GM21423 (cell line): Measurements from ENCODE around the gene ENTPD1.
"Not testable (repeated sequence)": the region's sequence is repeated elsewhere in the genome, so short reads cannot be mapped to it uniquely, and the experiment has no call there.

Experiments
- ATAC-seq: cut with Tn5 transposase; IDR thresholded peaks from one replicate; pipeline ENCODE4 v1.9.1; 2021; ENCODE audit warnings: mild to moderate bottlenecking, moderate library complexity; ENCODE audit not compliant: unreplicated experiment

Gene ENTPD1

GRCh38 chr10:95793401-95794045, 37.6 kb downstream of the ENTPD1 start:
- ATAC-seq = peak; percentile 46

- no peak for ATAC-seq
These were observed 38.2 kb downstream of the ENTPD1 start for GRCh38 chr10:95794195-95794594.

DNA sequence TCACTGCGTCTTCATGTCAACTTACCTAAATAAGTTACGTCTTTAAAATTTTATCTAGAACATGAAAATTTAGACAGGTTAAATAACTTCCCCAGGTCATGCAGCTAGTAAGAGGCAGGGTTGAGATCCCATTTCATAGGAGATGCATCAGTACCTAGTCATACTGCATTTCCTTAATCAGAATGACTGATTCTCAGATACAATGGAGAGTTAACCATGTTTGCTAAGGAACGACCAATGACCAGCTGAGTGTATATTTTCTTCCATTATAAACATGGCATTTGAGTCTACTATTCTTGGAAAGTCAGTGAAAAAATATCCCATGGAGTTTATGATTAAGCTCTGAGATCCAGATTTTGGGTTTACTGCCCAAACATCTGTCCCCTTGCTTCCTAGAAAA, 39.6 kb downstream of the ENTPD1 start:
- ATAC-seq = no peak

DNA sequence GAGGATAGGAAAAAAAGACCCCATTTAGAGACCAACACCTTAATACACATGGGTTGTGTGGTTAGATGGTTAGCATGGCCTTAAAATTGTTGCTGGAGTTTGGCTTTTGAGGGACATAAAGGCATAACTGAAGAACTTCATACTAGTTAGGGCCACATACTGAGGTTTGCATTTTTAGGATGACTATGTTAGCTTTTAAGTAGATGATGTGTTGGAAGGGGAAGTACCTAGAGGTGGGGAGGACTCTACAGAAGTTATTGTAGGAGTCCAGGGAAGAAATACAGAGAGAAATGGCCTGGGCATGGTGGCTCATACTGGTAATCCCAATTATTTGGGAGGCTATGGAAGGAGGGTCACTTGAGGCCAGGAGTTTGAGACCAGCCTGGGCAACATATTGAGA, 40.5 kb downstream of the ENTPD1 start:
- no peak for ATAC-seq

DNA sequence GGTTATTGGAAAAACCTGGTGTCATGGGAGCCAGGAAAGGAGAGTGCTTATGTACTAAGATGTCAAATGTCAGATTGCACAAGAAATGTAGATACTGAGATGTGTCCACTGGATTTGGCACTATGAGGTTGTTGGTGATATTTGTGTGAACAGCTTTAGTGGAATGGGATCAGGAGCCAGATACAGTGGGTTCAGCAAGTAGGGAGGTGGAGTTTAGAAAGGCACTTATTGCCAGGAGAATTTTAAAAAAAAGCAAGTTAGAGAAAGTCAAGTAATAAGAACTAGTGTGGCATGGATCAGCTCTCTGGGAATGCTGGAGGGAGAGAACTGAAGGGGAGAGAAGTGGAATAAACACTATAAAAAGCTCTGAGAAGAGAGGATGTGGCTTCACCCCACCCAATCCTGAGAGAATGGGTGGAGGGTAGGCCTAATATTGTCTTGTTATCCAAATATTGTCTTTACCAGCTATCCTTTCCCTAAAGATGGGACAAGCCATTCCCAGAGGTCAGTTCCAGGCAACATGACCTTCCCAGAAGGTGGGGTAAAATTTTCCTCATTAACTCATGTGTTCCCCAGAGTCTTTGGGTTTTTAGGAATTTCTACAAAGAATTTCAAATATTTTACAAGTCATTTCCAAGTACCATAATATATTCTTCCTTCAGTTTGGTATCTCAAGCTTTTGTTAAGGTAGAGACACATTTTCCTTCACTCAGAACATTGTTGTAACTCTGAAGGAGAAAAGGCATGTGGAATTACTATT, 42.3 kb downstream of the ENTPD1 start:
- ATAC-seq = no peak

DNA sequence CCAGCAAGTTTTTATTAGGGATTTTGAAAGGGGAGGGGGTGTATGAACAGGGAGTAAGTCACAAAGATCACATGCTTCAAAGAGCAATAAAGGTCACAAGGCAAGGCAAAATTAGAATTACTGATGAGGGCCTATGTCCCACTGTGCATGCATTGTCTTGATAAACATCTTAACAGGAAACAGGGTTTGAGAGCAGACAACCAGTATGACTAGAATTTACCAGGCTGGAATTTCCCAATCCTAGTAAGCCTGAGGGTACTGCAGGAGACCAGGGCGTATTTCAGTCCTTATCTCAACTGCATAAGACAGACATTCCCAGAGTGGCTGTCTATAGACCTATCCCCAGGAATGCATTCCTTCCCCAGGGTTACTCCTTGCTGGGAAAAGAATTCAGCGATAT, 44.3 kb downstream of the ENTPD1 start:
- ATAC-seq = not testable (repeated sequence)

- ATAC-seq = not testable (repeated sequence)
These were observed 50.9 kb downstream of the ENTPD1 start for GRCh38 chr10:95806687-95807380.

- not testable (repeated sequence) for ATAC-seq
These were observed 52.8 kb downstream of the ENTPD1 start for GRCh38 chr10:95808705-95809308.

DNA sequence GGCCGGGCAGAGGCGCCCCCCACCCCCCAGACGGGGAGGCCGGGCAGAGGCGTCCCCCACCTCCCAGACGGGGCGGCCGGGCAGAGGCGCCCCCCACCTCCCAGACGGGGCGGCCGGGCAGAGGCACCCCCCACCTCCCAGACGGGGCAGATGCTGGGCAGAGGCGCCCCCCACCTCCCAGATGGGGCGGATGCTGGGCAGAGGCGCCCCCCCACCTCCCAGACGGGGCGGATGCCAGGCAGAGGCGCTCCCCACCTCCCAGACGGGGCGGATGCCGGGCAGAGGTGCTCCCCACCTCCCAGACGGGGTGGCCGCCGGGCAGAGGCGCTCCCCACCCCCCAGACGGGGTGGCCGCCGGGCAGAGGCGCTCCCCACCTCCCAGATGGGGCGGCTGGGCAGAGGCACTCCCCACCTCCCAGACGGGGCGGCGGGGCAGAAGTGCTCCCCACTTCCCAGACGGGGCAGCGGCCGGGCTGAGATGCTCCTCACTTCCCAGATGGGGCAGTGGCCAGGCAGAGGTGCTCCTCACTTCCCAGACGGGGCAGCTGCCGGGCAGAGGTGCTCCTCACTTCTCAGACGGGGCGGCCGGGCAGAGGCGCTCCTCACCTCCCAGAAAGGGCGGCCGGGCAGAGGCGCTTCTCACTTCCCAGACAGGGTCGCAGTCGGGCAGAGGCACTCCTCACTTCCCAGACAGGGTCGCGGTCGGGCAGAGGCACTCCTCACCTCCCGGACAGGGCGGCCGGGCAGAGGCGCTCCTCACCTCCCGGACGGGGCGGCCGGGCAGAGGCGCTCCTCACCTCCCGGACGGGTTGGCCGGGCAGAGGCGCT, 53.6 kb downstream of the ENTPD1 start:
- ATAC-seq = no peak

DNA sequence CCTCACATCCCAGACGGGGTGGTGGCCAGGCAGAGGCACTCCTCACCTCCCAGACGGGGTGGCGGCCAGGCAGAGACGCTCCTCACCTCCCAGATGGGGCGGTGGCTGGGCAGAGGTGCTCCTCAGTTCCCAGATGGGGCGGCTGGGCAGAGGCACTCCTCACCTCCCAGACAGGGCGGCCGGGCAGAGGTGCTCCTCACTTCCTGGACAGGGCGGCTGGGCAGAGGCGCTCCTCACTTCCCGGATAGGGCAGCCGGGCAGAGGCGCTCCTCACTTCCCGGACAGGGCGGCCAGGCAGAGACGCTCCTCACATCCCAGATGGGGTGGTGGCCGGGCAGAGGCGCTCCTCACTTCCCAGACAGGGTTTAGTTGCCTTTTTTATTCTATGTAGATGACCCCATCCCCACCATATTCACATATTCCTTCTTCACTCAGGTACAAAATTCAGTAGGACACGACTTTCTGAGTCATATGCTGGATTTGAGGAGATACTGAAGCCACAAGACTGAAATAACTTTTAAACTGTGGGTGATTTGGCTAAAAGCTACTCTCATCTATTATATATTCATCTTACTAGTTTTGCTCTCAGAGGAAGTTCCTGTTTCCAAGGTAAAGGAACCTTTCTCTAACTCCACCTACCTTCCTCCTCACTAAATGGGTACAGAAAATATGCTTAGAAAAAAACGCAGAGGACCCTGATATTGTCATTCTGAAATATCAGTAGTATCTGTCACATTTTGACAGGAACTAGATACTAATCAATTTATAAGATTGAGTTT, 54.4 kb downstream of the ENTPD1 start:
- no peak for ATAC-seq

DNA sequence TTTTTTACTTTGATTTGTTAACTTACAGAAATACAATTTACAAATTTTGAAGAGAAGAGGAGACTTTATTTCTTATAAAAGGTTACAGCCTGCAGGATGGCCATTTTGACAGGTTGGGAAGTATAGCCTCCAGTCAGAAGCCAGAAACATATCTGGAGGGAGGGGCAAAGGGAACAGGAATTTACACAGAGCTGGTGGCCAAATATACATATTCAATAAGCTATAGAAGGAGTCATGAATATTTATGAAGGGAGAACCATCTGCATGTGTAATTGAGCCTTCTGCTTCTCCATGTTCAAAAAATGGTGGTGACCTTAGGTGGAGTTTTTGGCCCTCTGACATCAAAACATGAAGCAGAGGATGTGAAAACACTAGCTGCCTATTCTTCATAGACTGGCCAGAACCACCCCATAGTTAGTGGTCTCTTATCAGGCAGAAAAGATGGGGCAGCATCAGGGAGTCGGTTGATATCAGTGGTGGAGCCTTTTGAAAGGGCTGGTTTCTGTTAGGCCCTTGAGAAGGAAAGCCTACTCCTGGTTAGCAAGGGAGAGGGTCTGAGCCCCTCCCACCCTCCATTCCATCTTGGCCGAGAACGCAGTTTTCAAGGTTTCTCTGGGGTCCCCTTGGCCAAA, 57.2 kb downstream of the ENTPD1 start:
- ATAC-seq = no peak

DNA sequence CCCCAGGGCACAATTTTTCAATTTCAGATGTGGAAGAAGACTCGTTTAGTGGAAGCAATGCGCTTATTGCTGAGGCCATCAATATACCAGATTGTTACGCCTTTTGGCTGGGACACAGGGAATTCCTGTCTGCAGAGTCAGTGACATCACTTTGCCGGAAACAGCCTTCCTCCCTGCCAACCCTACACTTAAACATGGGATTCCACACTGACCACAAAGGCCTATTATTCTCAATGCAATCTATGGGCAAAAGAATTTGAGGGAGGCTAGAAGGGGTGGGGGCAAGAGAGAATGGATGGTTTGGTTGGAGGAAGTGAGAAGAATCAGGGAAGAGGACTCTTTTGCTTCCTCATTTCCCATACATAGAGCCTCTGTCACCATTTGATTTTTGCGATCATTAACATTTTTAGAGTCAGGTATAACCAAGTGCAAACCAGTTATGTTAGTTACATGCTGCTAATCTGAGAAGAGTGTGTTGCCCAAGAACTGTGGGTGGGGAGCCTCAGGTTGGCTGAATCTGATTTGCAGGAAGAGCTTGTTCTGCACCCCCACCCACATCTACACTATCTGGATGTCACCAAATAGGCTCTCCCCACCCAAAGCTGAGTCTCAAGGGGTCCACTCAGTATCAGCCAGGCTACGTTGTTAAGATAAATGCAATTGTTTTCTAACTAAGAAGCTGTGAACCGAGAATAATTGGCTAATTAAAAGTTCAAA, 58.2 kb downstream of the ENTPD1 start:
- no peak for ATAC-seq

GRCh38 chr10:95815133-95815532, 59.2 kb downstream of the ENTPD1 start:
- ATAC-seq = no peak

GRCh38 chr10:95815701-95816240, 59.8 kb downstream of the ENTPD1 start:
- no peak for ATAC-seq

DNA sequence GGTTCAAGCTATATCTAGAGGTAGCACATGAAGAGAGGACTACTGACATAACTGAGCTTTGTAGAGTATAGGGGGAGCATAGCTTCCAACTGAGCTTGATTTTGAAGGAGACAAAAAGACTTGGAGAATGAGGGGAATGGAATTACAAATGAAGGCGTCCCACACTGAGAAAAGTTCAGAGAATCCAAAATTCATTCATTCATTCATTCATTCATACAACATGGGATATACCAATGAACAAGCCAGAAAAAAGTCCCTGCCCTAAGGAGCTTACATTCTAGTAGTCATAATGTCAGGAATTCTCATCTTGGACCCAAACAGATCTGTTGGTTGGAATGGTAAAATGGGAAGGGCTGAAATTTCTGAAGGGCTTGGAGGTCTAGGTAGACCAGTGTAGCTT, 62.0 kb downstream of the ENTPD1 start:
- ATAC-seq = no peak

- ATAC-seq = no peak
These were observed 62.7 kb downstream of the ENTPD1 start for GRCh38 chr10:95818668-95819067.

- ATAC-seq = no peak
These were observed 63.8 kb downstream of the ENTPD1 start for GRCh38 chr10:95819620-95820329.

GRCh38 chr10:95820363-95820762, 64.4 kb downstream of the ENTPD1 start:
- ATAC-seq = peak; percentile 43
